Gastroesophageal sphincter (tissue), 3 donors: Measurements from ENCODE around the gene SNX12.

ENCODE experiments used
- CTCF ChIP-seq, 4 experiments: fragments of 200-600 bp in 2 of 4; fragments of 450-650 bp in 2 of 4; sonication (generic) in 1 of 4; IDR thresholded peaks; one replicate each; pipeline ENCODE4 v1.5.1; 2017 to 2019; ENCODE audit warnings: antibody characterized with exemption in 4 of 4, mild to moderate bottlenecking in 2 of 4, moderate library complexity in 2 of 4
- POLR2A ChIP-seq, 2 donors: fragments of 450-650 bp; IDR thresholded peaks; one replicate each; pipeline ENCODE4 v1.6.1; 2017; ENCODE audit warnings: antibody characterized with exemption in 2 of 2, mild to moderate bottlenecking in 2 of 2, moderate library complexity in 1 of 2

GRCh38 chrX:71098302-71098701 lies 30.2 kb upstream of the SNX12 start:
- TF ChIP-seq CTCF (IDR thresholded peaks at IDR 0.05) (peak; percentile 21 to 57 (median 32)), POLR2A (IDR thresholded peaks at IDR 0.05) (no peak)
